NCI-H146 treated with DMSO at 0.1 percent for 48 hours (cell line): ENCODE measurements around the gene SERGEF.
A peak's percentile ranks its signal among the peaks of the same experiment; 100 is the strongest.

Experiments used
- DNase-seq: peaks from one replicate; lab custom pipeline; 2025; ENCODE audit not compliant: unreplicated experiment; lab: John Stamatoyannopoulos, UW

SERGEF gene

DNA sequence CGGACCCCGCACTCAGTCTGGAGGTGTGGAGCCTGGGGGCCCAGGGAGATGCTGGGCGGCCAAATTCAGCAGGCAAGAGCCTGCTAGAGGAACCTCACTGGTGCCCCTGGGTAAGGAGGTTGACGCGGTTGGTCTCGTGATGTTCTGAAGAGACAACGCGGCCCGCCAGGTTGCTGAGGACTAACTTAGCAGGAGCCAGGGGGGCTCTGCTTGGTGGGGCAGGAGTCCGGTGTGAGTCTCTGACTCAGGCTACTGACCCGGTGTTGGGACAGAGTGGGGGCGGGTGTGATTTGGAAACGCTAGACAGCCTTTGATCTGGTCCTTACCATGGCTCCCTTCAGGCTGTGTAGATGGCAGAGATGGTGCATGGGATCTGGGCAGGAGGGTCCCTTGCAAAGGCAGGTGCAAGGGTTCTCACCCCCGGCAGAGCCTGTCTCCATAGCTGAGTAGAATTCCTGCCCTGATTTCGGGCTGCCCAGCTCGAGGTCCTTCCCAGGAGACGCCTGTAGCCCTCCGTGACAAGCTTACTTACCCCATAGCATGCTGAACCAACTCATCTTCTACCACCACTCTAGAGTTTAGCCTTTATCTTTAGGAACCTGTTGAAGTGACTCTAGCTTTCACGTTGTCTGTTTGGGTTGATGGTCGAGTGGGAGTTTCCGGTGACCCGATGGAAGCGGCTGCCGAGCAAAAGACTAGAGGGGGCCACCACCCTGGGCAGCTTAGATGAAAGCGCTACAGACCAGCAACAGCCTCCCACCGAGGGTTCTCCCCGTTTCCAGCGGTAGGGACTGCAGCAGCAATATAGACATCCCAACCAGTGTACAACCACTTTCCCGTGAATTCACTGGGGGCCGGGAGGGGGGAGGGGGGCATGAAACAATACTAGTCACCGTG lies 239.9 kb downstream of the SERGEF start:
- no peak for DNase-seq

DNA sequence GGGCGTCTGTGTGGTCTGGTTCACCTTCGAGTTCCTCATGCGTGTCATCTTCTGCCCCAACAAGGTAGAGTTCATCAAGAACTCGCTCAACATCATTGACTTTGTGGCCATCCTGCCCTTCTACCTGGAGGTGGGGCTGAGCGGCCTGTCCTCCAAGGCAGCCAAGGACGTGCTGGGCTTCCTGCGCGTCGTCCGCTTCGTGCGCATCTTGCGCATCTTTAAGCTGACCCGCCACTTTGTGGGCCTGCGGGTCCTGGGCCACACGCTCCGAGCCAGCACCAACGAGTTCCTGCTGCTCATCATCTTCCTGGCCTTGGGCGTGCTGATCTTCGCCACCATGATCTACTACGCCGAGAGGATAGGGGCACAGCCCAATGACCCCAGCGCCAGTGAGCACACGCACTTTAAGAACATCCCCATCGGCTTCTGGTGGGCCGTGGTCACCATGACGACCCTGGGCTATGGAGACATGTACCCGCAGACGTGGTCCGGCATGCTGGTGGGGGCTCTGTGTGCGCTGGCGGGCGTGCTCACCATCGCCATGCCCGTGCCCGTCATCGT lies 240.9 kb downstream of the SERGEF start:
- no peak for DNase-seq

DNA sequence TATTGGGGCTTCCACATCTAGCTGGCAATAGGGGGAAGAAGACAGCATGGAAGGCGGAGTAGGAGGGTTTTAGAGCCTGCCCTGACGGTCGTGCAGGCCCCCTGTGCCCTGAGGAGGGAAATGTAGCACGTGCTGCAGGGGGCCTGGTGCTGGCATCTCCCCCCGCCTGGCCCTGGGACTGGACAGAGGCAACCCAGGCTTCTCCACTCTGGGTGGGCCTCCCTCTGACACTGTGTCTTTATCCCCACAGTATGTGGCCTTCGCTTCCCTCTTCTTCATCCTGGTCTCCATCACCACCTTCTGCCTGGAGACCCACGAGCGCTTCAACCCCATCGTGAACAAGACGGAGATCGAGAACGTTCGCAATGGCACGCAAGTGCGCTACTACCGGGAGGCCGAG lies 241.4 kb downstream of the SERGEF start:
- no peak for DNase-seq

DNA sequence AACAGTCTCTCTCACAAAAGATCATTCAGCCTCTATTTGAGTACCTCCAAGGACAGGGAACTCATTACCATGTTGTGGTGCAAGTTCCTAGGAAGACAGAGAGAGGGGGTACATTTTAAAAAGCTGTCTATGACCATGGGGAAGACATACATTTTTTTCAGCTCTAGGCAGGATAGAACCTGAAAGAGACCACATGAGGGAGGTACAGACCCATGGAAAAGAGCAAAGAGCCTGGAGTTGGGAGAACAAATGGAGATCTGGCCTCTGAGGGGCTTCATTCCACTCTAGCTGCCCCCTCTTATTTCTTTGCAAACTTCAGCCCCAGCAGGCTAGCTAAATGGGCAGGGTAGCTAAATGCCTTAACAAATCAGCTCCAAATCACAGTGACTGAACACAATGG lies 241.9 kb downstream of the SERGEF start:
- DNase-seq, result no peak

DNA sequence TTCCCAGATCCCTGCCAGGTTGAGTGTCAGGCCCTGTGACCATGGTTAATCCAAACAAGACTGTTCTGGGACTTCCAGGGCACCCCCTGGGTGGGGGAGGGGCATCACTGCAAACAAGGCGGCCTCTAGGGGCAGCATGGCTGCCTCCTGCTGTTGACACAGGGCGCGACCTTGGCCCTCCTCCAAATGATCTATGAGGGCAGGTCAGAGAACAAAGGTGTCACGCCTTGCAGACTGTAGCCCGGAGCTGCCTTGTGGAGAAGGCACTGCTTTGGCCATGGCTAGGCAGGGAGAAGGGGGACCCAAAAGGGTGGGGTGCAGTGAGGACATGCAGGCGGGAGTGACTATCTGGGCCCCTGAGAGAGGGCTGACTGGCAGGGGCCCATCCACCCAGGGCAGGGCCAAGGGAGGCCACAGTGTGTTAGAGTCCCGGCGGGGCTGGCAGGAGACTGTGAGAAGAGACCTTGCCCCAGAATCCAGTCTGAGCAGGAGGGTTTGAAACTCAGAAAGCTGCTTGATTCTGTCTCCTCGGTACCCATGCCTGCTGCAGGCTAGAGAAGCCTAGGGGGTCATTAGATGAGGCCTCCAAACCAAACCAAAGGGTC lies 242.7 kb downstream of the SERGEF start:
- no peak for DNase-seq

DNA sequence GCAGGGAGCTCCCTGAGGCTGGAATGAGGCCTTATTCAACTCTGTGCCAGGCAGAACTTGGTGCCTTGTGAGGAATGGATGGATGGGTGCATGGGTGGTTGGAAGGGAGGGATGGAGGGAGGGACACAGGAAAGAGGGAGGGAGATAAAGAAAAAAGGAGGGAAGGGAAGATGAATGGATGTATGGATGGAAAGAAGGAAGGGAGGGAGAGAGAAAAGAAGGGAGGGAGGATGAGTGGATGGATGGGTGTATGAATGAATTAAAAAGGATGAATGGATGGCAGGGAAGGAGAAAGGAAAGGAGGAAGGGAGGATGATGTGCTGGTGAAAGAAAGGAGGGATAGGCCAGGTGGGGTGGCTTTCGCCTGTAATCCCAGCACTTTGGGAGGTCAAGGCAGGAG lies 243.6 kb downstream of the SERGEF start:
- no peak for DNase-seq

DNA sequence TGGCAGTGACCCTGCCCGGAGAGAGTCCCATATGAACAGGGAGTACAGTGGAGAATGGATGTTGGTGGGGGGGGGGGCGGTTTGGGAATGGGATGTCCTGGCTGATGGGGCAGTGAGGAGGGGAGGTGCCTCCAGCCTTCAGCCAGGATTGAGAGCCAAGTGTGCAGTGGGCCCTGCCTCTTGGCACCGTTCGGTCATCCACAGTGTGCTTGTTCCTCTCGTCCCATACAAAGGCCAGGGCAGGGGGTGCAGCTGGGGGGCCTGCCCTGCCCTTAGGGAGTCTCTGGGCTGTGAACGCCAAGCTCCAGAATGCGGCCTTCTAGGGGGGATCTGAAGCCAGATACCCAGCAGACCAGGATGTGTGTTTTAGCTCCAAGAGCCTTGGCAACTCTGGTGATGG lies 244.3 kb downstream of the SERGEF start:
- no peak for DNase-seq

DNA sequence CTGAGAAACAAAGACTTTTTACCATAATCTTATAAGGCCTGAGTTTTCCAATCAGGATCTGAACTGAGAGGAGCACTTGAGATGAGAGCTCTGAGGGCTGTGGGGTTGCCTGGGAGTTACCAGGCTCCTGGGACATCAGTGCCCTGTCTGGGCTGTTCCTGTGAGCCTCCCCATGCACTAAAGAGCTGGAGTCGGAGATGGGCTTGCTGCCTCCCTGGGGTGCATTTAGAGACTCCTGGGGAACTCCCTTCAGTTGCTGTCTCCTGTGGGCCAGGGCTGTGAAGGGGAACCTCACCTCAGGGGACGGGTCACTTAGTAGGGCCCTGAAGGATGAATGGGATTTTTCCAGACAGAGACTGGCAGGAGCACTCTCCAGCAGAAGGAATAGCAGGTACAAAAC lies 244.9 kb downstream of the SERGEF start:
- DNase-seq, result no peak

DNA sequence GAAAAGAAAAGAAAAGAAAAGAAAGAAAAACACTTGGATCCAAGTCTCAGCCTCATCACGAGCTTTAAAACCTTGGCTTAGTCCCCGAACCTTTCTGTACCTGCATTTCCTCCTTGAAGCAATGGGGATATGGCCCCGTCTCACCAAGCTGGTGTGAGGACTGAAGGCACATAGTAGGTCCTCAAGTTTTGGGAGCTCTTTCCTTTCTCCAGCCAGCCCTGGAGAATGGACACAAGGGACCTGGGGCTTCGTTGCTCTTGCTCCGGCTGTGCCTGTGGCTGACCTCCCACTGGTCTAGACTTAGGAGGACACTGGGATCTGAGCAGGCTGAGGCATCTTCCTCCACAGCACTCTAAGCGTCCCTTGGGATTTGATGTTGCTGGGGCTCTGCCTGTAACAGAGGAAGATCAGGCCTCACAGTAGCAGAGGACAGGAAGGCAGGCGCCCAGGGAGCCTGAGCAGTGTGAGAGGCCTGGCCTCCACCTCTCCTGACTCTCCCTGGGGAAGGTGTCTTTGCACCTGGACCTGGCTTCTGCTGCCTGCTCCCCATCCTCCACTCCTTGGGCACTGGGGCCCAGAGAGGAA lies 245.5 kb downstream of the SERGEF start:
- DNase-seq, result no peak

DNA sequence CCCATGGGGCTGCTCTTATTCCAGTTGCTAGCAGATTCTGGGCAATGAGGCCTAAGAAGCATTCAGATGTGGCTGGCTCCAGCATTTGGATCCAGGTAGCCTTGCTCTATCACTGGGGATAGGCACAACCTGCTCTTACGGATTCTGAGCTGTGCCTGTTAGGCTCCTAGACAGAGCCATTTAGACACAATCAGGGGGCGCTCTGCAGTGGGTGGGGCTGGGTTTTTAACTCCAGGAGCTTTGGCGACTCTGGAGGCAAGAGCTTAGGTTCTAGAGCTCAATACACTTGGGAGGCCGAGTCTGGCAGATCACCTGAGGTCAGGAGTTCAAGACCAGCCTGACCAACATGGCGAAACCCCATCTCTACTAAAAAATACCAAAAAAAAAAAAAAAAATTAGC lies 246.3 kb downstream of the SERGEF start:
- DNase-seq, result no peak

DNA sequence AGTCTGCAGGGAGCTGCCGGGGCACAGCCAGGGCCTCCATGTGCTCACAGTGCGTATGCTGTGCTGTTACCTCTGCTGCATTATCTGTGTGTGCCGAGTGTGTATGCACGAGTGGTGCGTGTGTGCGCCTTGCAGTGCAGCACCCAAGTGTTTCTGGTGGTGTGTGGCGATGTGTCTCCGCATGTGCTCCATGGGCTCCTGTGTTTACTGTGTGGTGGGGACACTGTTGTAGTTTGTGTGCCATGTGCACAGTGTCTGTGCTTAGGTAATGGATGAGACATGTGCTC lies 246.8 kb downstream of the SERGEF start:
- DNase-seq, result no peak

DNA sequence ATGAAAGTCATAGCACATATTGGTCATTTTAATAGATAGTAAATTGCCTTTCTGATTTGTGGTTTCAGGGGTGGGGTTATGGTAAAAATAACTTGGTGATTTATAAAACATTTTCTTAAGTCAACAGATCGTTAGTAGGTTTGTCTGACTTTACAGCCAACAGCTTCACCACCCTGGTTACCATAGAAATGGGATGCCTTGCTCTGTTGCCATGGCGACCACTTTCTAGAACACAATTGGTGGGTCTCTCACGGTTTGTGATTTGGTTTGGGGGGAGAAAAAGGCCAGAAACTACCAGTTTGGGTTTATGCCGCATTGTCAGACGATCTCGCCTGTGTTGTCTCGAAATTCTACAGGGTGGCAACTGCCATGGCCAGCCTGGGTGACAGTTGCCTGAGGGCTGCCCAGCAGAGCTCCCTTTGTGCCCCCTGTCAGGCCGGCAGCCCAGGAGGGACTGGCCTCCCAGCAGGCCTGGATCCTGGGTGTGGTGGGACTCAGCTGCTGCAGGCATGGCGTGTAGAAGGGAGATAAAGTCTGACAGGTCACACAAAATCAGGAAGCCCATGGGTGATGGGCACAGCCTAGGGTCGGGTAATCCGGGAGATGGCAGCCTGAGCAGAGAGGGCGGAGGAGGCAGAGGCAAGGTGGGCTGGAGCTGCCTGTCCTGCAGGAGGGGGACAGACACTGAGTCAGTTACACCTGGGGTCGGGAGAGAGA lies 247.3 kb downstream of the SERGEF start:
- no peak for DNase-seq

DNA sequence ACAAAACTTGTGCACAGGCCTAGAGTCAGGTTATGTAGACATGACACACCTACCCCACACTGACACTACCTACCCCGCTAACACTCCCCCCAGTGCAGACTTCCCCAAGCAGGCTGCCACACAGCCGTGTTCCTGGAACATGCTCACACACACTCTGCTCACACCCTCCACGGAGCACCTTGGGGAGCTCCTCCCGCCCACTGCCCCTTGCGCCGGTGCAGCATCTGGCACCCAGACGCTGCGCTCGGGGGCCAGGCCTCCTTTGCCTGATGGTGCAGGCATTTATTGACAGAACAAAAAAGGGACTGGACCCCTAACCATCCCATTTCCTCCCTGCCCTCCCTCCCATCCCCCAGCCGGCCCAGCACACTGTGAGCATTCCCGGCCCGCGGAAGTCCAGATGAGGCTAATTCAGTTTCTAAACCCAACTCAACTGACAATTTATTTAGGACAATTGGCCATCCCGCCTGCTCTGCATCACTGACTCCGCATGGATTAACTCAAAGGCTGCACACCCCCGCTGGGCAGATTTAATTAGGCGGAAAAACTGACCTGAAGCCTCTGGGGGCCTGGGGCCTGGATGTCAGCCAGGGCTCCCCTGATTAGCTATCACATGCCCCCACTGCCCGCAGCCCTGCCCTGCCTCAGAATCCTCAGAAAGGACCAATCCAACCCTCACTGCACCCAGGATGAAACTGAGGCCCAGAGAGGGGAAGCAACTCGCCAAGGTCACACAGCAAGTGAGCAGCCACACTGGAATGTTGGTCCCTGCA lies 248.2 kb downstream of the SERGEF start:
- DNase-seq, result no peak

DNA sequence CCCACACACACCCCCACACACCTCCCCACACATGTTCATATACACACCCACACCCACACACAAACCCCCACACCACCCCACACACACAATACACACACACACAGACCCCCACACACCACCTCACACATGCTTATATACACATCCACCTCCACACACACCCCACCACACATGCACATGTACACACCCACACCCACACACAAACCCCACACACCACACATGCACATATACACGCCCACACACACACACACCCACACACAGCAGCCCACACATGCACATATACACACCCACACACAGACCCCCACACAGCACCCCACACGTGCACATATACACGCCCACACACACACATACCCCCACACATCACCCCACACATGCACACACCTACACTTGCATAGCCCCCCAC lies 249.1 kb downstream of the SERGEF start:
- DNase-seq, result no peak

DNA sequence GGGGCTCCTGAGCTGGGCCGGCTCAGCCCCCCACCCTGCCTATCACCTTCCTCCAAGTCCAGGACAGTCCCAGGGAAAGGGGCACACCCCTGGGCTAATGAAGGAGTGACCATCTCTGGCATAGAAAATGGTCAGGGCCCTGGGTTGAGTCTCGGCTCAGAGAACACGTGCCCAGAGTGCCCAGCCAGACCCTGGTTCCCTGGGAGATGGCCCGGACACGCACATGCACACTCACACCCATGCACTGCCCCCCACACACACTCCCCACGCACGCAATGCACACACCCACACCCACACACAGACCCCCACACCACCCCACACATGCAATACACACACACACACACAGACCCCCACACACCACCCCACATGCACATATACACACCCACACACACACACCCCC lies 249.6 kb downstream of the SERGEF start:
- no peak for DNase-seq

DNA sequence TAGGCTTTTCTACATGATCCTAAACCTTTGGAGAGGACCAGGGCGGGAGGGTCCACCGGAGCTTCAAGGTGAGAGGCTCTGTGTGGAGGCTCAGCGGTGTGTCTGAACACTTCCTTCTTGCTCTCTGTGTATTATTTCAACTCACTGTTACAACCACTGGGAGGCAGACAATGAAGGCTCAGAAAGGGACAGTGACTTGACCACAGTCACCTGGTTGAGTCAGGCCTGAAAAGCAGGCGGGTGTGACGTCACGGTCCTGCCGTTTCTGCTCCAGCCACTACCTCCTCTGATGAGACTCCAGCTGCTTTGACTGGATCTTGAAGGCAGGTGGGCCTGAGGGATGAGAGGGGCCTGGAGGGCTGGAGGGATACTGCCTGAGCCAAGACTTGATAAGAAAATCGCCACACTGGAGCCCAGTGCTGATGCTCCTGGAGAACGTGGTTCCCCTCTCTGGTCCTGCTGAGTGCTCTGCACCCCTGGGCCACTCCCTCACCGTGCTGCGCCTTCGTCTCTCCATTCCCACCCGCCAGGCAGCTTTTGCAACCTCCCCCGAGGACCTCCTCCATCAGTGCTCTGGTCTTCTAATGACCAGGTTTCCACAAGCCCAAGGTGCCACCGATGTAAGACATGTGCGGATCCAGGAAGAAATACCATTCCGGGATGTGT lies 250.4 kb downstream of the SERGEF start:
- DNase-seq, result no peak

DNA sequence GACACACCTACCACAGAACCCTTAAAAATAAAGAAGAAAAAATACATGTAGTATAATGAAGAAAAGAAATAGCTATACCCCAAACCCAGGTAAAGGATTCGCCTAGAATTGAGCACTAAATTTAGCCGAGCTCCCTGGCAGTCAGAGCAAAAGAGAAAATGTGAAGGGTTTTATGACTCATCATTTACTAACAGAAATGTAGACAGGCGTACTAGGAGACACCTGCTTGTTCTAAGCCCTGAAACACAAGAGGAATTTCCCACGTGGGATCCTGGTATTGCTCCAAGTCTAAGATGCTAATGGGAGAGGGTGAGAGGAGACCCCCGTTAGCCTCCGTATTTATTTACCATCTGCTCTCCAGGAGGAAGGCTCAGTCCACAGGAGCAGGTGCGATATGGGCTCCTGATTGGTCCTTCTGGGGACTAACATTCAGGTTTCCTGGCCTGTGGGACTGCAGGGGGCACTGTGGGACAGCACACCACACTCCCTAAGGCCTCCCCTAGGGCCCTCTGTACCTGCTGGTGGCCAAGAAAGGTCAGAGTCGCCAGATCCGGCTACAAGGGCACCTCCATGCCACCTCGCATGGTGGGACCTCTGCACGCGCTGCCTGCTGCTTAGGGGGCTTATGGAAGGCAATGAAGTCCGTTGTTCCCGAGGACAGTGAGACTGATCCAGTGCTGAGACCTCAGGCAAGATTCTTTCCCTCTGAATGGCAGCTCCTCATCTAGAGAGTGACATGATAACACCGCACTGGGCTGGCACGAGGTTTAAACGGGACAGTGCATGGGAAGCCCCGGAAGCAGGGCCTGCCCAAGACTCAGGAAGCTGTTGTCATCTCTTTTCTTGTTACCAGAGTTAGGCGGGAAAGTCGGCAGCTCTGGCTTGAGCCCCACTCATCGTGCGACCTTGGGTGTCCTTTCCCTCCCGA lies 252.5 kb downstream of the SERGEF start:
- peak; percentile 62 for DNase-seq

DNA sequence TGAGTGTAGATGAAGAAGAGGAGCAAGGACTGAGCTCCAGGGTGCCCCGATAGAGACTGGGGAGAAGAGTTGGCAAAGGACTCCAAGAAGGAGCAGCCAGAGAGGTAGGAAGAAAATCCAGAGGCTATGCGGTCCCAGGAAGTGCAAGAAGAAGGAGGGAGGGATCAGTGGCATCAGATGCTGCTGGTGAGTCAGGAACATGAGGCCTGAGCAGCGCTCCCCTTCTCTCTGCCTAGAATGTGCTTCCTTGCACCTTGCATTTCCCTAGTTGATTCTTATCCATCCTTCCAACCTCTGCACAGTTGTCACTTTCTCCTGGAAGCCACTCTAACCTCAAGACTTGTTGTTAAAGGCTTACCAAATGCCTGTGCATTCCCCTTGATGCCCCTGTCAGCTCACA lies 257.0 kb downstream of the SERGEF start:
- DNase-seq, result no peak

DNA sequence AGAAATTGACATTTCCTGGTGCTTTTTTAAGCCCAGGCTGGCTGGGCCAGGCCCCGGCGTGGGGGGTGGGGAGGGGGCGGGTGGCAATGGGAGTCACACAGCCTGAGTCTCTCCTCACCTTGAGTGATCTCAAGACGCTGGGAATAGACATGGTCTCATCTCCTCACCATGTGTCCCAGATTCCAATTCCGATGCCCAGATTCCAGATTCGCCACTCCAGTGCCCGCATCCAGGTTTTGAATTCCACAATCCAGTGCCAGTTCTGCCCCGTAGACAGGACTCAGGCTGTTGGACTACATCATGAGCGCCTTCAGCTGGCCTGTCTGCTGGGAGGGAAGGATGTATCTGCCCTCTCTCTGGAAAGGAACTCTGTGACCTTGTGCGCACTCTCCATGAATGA lies 259.2 kb downstream of the SERGEF start:
- DNase-seq, result no peak
